Measurements from ENCODE around the gene DHX8. TPM values are rescaled to one million over a fixed set of nuclear protein-coding genes. Genes with fewer than 3 reads are reported as not detected.
A peak's percentile ranks its signal among the peaks of the same experiment; 100 is the strongest.
"Not testable (repeated sequence)": the region's sequence is repeated elsewhere in the genome, so short reads cannot be mapped to it uniquely, and the experiment has no call there.

Gene DHX8
- total RNA-seq, 1 donor from 2014 or later = 71.9 TPM

GRCh38 chr17:43477832-43478634 lies 5.7 kb upstream of the DHX8 start:
- peaks cover 4% of the 10 kb centered on the region for H3K9me3 Mint-ChIP-seq (ENCODE audit: unreplicated experiment)
- peak overlapping the region; percentile 93 for H3K27ac Mint-ChIP-seq (ENCODE audit: unreplicated experiment)
- H3K4me3 Mint-ChIP-seq (ENCODE audit: unreplicated experiment) = peak overlapping the region; percentile 63
- no peaks in the 10 kb centered on the region for H3K36me3 Mint-ChIP-seq (ENCODE audit: unreplicated experiment)
- peaks cover 3% of the 10 kb centered on the region for H3K27me3 Mint-ChIP-seq (ENCODE audit: unreplicated experiment)
- TF ChIP-seq CTCF (IDR thresholded peaks at IDR 0.05; ENCODE audit: partially characterized antibody, unreplicated experiment) = no peak
- peaks cover 20% of the 10 kb centered on the region for H3K4me1 Mint-ChIP-seq (ENCODE audit: low read depth, unreplicated experiment)
- DNase-seq = peak; percentile 48

- no peak for TF ChIP-seq CTCF (IDR thresholded peaks at IDR 0.05; ENCODE audit: partially characterized antibody, unreplicated experiment)
- Mint-ChIP-seq H3K4me1 (ENCODE audit: low read depth, unreplicated experiment) (peaks cover 27% of the 10 kb centered on the region), H3K4me3 (ENCODE audit: unreplicated experiment) (peak overlapping the region; percentile 51), H3K9me3 (ENCODE audit: unreplicated experiment) (peaks cover 8% of the 10 kb centered on the region), H3K27me3 (ENCODE audit: unreplicated experiment) (peaks cover 10% of the 10 kb centered on the region), H3K27ac (ENCODE audit: unreplicated experiment) (no peak overlapping the region), H3K36me3 (ENCODE audit: unreplicated experiment) (no peaks in the 10 kb centered on the region)
- DNase-seq = no peak
Observed at GRCh38 chr17:43479948-43480347, 3.8 kb upstream of the DHX8 start.

GRCh38 chr17:43482103-43483012 lies 1.4 kb upstream of the DHX8 start:
- Mint-ChIP-seq H3K36me3 (ENCODE audit: unreplicated experiment) (no peaks in the 10 kb centered on the region), H3K4me3 (ENCODE audit: unreplicated experiment) (no peak overlapping the region), H3K4me1 (ENCODE audit: low read depth, unreplicated experiment) (peaks cover 31% of the 10 kb centered on the region), H3K27me3 (ENCODE audit: unreplicated experiment) (peaks cover 7% of the 10 kb centered on the region), H3K9me3 (ENCODE audit: unreplicated experiment) (peaks cover 8% of the 10 kb centered on the region), H3K27ac (ENCODE audit: unreplicated experiment) (no peak overlapping the region)
- DNase-seq = no peak
- TF ChIP-seq CTCF (IDR thresholded peaks at IDR 0.05; ENCODE audit: partially characterized antibody, unreplicated experiment) = no peak

DNA sequence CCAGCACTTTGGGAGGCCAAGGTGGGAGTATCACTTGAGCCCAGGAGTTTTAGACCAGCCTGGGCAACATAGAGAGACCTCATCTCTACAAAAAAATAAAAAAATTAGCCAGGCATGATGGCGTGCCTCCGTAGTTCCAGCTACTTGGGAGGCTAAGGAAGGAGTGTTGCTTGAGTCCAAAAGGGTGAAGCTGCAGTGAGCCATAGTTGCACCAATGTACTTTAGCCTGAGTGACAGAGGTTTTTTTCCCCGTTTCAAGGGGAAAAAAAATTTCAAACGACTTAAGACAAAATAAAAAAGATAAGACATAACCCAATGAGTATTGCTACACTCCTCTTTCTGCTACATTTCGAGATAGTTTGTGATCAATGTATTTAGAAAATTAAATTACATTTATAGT lies 6.8 kb downstream of the DHX8 start:
- H3K9me3 Mint-ChIP-seq (ENCODE audit: unreplicated experiment) = peaks cover 3% of the 10 kb centered on the region

DNA sequence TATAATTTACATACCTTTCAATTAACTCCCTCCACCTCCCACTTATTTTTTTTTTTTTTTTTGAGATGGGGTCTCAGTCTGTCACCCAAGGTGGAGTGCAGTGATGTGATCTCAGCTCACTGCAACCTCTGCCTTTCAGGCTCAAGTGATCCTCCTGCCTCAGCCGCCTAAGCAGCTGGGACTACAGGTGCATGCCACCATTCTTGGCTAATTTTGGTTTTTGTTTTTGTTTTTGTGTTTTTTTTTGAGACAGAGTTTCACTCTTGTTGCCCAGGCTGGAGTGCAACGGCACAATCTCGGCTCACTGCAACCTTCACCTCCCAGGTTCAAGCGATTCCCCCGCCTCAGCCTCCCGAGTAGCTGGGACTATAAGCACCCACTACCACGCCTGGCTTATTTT lies 25.7 kb downstream of the DHX8 start:
- H3K9me3 Mint-ChIP-seq (ENCODE audit: unreplicated experiment); H3K4me1 Mint-ChIP-seq (ENCODE audit: low read depth, unreplicated experiment); H3K27me3 Mint-ChIP-seq (ENCODE audit: unreplicated experiment); DNase-seq; H3K36me3 Mint-ChIP-seq (ENCODE audit: unreplicated experiment); H3K4me3 Mint-ChIP-seq (ENCODE audit: unreplicated experiment); H3K27ac Mint-ChIP-seq (ENCODE audit: unreplicated experiment): not testable (repeated sequence)

More for the DNA sequence above, 6.8 kb downstream of the DHX8 start:
- no peak for DNase-seq
- Mint-ChIP-seq H3K27ac (ENCODE audit: unreplicated experiment) (no peak overlapping the region), H3K4me3 (ENCODE audit: unreplicated experiment) (no peak overlapping the region), H3K27me3 (ENCODE audit: unreplicated experiment) (no peaks in the 10 kb centered on the region), H3K36me3 (ENCODE audit: unreplicated experiment) (no peaks in the 10 kb centered on the region), H3K4me1 (ENCODE audit: low read depth, unreplicated experiment) (no peaks in the 10 kb centered on the region)
- no peak for TF ChIP-seq CTCF (IDR thresholded peaks at IDR 0.05; ENCODE audit: partially characterized antibody, unreplicated experiment)

- H3K4me3 Mint-ChIP-seq (ENCODE audit: unreplicated experiment); H3K9me3 Mint-ChIP-seq (ENCODE audit: unreplicated experiment); H3K4me1 Mint-ChIP-seq (ENCODE audit: low read depth, unreplicated experiment); H3K27ac Mint-ChIP-seq (ENCODE audit: unreplicated experiment); DNase-seq; H3K27me3 Mint-ChIP-seq (ENCODE audit: unreplicated experiment); H3K36me3 Mint-ChIP-seq (ENCODE audit: unreplicated experiment): not testable (repeated sequence)
Observed at GRCh38 chr17:43511199-43511598, 27.4 kb downstream of the DHX8 start.
